Esophagus squamous epithelium (tissue), 4 donors: ENCODE measurements around the gene EGFL7.

Experiments
- POLR2A ChIP-seq, 4 donors: fragments of 450-650 bp; IDR thresholded peaks; one replicate each; pipeline ENCODE4 v1.6.1; 2017; ENCODE audit warnings: antibody characterized with exemption in 4 of 4, mild to moderate bottlenecking in 4 of 4, moderate library complexity in 3 of 4
- TF ChIP-seq, protein P1 (sequence below), 6 experiments: fragments of 450-650 bp in 4 of 6; fragments of 200-600 bp in 2 of 6; sonication (generic) in 2 of 6; IDR thresholded peaks; one replicate each; pipeline ENCODE4 v1.5.1; 2016 to 2019; ENCODE audit warnings: antibody characterized with exemption in 6 of 6, mild to moderate bottlenecking in 4 of 6, moderate library complexity in 4 of 6

DNA sequence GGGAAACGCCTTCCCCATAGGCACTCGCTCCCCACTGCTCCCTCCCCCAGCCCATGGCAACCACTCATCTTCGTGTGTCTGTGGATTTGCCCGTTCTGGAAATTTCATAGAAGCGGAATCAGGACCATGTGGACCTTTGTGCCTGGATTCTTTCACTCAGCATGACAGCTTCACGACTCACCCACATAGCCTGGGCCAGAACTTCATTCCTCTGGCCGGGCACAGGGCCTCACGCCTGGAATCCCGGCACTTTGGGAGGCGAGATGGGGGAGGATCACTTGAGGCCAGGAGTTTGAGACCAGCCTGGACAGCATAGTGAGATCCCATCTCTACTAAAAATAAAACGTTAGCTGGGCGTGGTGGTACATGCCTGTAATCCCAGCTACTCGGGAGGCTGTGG lies 37.6 kb downstream of the EGFL7 start:
- TF ChIP-seq, protein P1, sequence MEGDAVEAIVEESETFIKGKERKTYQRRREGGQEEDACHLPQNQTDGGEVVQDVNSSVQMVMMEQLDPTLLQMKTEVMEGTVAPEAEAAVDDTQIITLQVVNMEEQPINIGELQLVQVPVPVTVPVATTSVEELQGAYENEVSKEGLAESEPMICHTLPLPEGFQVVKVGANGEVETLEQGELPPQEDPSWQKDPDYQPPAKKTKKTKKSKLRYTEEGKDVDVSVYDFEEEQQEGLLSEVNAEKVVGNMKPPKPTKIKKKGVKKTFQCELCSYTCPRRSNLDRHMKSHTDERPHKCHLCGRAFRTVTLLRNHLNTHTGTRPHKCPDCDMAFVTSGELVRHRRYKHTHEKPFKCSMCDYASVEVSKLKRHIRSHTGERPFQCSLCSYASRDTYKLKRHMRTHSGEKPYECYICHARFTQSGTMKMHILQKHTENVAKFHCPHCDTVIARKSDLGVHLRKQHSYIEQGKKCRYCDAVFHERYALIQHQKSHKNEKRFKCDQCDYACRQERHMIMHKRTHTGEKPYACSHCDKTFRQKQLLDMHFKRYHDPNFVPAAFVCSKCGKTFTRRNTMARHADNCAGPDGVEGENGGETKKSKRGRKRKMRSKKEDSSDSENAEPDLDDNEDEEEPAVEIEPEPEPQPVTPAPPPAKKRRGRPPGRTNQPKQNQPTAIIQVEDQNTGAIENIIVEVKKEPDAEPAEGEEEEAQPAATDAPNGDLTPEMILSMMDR (IDR thresholded peaks at IDR 0.05), result no peak
- no peak for TF ChIP-seq POLR2A (IDR thresholded peaks at IDR 0.05)
